ENCODE data around the gene CBL.

- TF ChIP-seq MAX (CRISPR knock-in tag; IDR thresholded peaks at IDR 0.05) = no peak
- TF ChIP-seq CTCF (IDR thresholded peaks at IDR 0.05) = no peak
- TF ChIP-seq NFATC4 (CRISPR knock-in tag; IDR thresholded peaks at IDR 0.05) = no peak
- TF ChIP-seq TEAD1 (CRISPR knock-in tag; IDR thresholded peaks at IDR 0.05) = no peak
- TF ChIP-seq ATF3 (CRISPR knock-in tag; conservative IDR thresholded peaks at IDR 0.05) = no peak
- no peak for TF ChIP-seq TEAD4 (CRISPR knock-in tag; IDR thresholded peaks at IDR 0.05)
- TF ChIP-seq AFF4 (CRISPR knock-in tag; IDR thresholded peaks at IDR 0.05; ENCODE audit: borderline replicate concordance) = no peak
- no peak for TF ChIP-seq ZBTB21 (CRISPR knock-in tag; IDR thresholded peaks at IDR 0.05; ENCODE audit: borderline replicate concordance)
These were observed 1.1 kb upstream of the CBL start for GRCh38 chr11:119205080-119205479.
